Endothelial cell of umbilical vein (primary cell): ENCODE data around the gene RNFT2. TPM values are rescaled to one million over a fixed set of nuclear protein-coding genes. Genes with fewer than 3 reads are reported as not detected.

Experiments used
- BruUV-seq: library from RNA; stranded (reverse); fragments of 400-500 nt; replicated peaks from 2 replicates; lab custom pipeline; 2021; lab: Mats Ljungman, UMichigan
- CTCF ChIA-PET: fragments of 300-600, 350-600 bp; sonication (Branson Sonifier 250); formaldehyde crosslinking; loops from one replicate; lab custom pipeline; 2021; ENCODE audit warnings: antibody characterized with exemption, inconsistent platforms; lab: Charles Lee
- POLR2A ChIA-PET: fragments of 300-600, 350-600 bp; sonication (Branson Sonifier 250); formaldehyde crosslinking; loops from one replicate; lab custom pipeline; 2021; ENCODE audit warnings: antibody characterized with exemption, inconsistent platforms; lab: Charles Lee
- DNase-seq: peaks from one replicate; pipeline ENCODE4 v3.0.0-alpha.2; 2011; ENCODE audit warnings: low read depth, low spot score
- FAIRE-seq: peaks from 2 replicates; lab custom pipeline; 2011; peaks lifted over from hg19 to GRCh38; lab: Jason Lieb, UNC
- H2AFZ ChIP-seq: 2 replicates; pipeline ENCODE4 v1.6.0; 2012; ENCODE audit warnings: low read depth, low read length, control low read depth, inconsistent platforms
- H3K27ac ChIP-seq: 2 replicates; pipeline ENCODE4 v1.5.1; 2011; ENCODE audit warnings: low read depth, mild to moderate bottlenecking, control low read depth, low read length, moderate library complexity; ENCODE audit not compliant: insufficient read depth
- H3K27me3 ChIP-seq, 2 experiments: 2 replicates each; pipeline versions ENCODE4 v1.6.0 to v1.6.1; 2011; ENCODE audit warnings: low read length in 2 of 2, mixed read lengths in 1 of 2; ENCODE audit not compliant: control insufficient read depth in 2 of 2, insufficient read depth in 2 of 2
- H3K36me3 ChIP-seq, 2 experiments: 2 replicates in 1 of 2; 3 replicates in 1 of 2; pipeline ENCODE4 v1.5.1; 2011; ENCODE audit warnings: low read length in 2 of 2, mild to moderate bottlenecking in 1 of 2, moderate library complexity in 1 of 2; ENCODE audit not compliant: control insufficient read depth in 2 of 2, insufficient read depth in 2 of 2; ENCODE audit errors: extremely low read depth in 1 of 2
- H3K4me1 ChIP-seq: 3 replicates; pipeline ENCODE4 v1.5.1; 2011; ENCODE audit warnings: mild to moderate bottlenecking, low read length; ENCODE audit not compliant: control insufficient read depth, insufficient read depth; ENCODE audit errors: extremely low read depth
- H3K4me2 ChIP-seq: 2 replicates; pipeline ENCODE4 v1.6.1; 2011; ENCODE audit warnings: low read length, control low read depth, mixed read lengths; ENCODE audit not compliant: insufficient read depth
- H3K4me3 ChIP-seq, 3 experiments: fragments of 200-600 bp in 1 of 3; sonication (generic), shearing (Covaris generic) in 1 of 3; replicated peaks in 1 of 3; 2 replicates each; pipeline ENCODE4 v1.5.1; 2011 to 2016; ENCODE audit warnings: control low read depth in 3 of 3, low read length in 3 of 3, mild to moderate bottlenecking in 2 of 3, inconsistent platforms in 1 of 3, low read depth in 1 of 3, moderate library complexity in 1 of 3; ENCODE audit not compliant: insufficient read depth in 1 of 3
- H3K79me2 ChIP-seq: 2 replicates; pipeline ENCODE4 v1.6.0; 2012; ENCODE audit warnings: low read length, inconsistent platforms; ENCODE audit not compliant: control insufficient read depth, insufficient read depth
- H3K9ac ChIP-seq: replicated peaks from 2 replicates; pipeline ENCODE3; 2011; ENCODE audit warnings: low read length, control low read depth; ENCODE audit not compliant: insufficient read depth; ENCODE audit errors: extremely low read depth
- H3K9me1 ChIP-seq: replicated peaks from 3 replicates; pipeline ENCODE4 v1.6.0; 2011; ENCODE audit warnings: mild to moderate bottlenecking, low read length; ENCODE audit not compliant: control insufficient read depth, insufficient read depth; ENCODE audit errors: extremely low read depth
- H3K9me3 ChIP-seq: replicated peaks from 2 replicates; pipeline ENCODE4 v1.5.1; 2012; ENCODE audit warnings: low read length, inconsistent platforms; ENCODE audit not compliant: control insufficient read depth, insufficient read depth
- H4K20me1 ChIP-seq: replicated peaks from 2 replicates; pipeline ENCODE3; 2011; ENCODE audit warnings: mild to moderate bottlenecking, low read length; ENCODE audit not compliant: control insufficient read depth, insufficient read depth; ENCODE audit errors: extremely low read depth
- CTCF ChIP-seq, 2 donors: IDR thresholded peaks; 1 replicate in 1 of 2; 2 replicates in 1 of 2; pipeline ENCODE4 v1.5.1; 2011; ENCODE audit warnings: low read length in 2 of 2, mild to moderate bottlenecking in 2 of 2, moderate library complexity in 2 of 2, control low read depth in 1 of 2, inconsistent platforms in 1 of 2, low read depth in 1 of 2; ENCODE audit not compliant: insufficient read depth in 1 of 2; ENCODE audit errors: extremely low read depth in 1 of 2
- EZH2 ChIP-seq: IDR thresholded peaks from 2 replicates; pipeline ENCODE4 v1.6.1; 2012; ENCODE audit warnings: borderline replicate concordance, low read depth, mild to moderate bottlenecking, moderate library complexity, low read length, inconsistent platforms; ENCODE audit not compliant: severe bottlenecking
- FOS ChIP-seq: IDR thresholded peaks from 2 replicates; pipeline ENCODE4 v1.6.1; 2011; ENCODE audit warnings: mild to moderate bottlenecking, low read length, moderate library complexity, borderline replicate concordance; ENCODE audit not compliant: insufficient read depth
- GATA2 ChIP-seq: IDR thresholded peaks from 2 replicates; pipeline ENCODE4 v1.7.0; 2011; ENCODE audit warnings: low read depth, mild to moderate bottlenecking, moderate library complexity, mixed read lengths, low read length; ENCODE audit not compliant: insufficient read length, insufficient read depth
- JUN ChIP-seq: IDR thresholded peaks from 2 replicates; pipeline ENCODE4 v1.6.1; 2011; ENCODE audit warnings: borderline replicate concordance, low read depth; ENCODE audit not compliant: insufficient read length, insufficient read depth
- MYC ChIP-seq: IDR thresholded peaks from one replicate; pipeline ENCODE4 v1.6.1; 2011; ENCODE audit warnings: mild to moderate bottlenecking, low read depth, low read length
- POLR2A ChIP-seq: IDR thresholded peaks from 2 replicates; pipeline ENCODE4 v1.6.1; 2012; ENCODE audit warnings: low read depth, mild to moderate bottlenecking, control low read depth, low read length
- POLR2AphosphoS5 ChIP-seq: IDR thresholded peaks from 2 replicates; pipeline ENCODE4 v1.6.1; 2012; ENCODE audit warnings: low read depth, mild to moderate bottlenecking, control low read depth, low read length, moderate library complexity; ENCODE audit not compliant: insufficient read depth
- dilution Hi-C: fragments of 300-500 bp; cut with MboI; formaldehyde crosslinking; loops from one replicate; pipeline ENCODE4 v1.15.0; 2019; ENCODE audit warnings: low sequenced_read_pairs; ENCODE audit not compliant: extremely low pct_ligation_motif_present
- intact Hi-C: fragments of 100-400 bp; cut with micrococcal nuclease; formaldehyde crosslinking; loops from one replicate; pipeline ENCODE4 v1.10.0; 2022
- polyA plus RNA-seq, 4 experiments: library from polyadenylated mRNA; depleted of rRNA in 3 of 4; stranded (reverse) in 3 of 4; unstranded in 1 of 4; fragments of >200 nt; gene quantifications; 2 replicates each; pipeline versions ENCODE4 v1.2.1 to v1.2.3, GENCODE V29; 2011 to 2012; ENCODE audit warnings: missing spikeins in 1 of 4
- total RNA-seq: library from RNA; stranded (reverse); gene quantifications from 2 replicates; pipeline ENCODE4 v1.2.3, GENCODE V29; 2021
- TF ChIP-seq, protein P1 (sequence below): IDR thresholded peaks from 2 replicates; pipeline ENCODE4 v1.6.1; 2011; ENCODE audit not compliant: insufficient read depth, insufficient read length

Gene RNFT2
- total and polyA plus RNA-seq, 2 donors (not counting 3 experiments of a cell fraction or from before 2014, with no cell fraction given), result 1.4 to 6.6 TPM

DNA sequence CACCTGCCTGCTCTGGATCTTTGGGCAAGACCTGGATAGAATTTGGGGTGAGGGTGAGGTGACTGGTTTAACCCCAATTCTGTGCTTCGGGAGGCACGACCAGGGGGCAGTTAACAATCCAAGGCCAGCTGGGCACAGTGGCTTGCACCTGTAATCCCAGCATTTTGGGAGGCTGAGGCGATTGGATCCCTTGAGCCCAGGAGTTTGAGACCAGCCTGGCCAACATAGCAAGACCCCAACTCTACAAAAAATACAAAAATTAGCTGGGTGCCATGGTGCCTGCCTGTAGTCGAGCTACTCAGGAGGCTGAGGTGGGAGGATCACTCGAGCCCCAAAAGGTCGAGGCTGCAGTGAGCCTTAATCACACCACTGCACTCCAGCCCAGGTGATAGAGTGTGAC, 105.0 kb downstream of the RNFT2 start:
- Histone ChIP-seq H3K27me3 (no peaks in the 10 kb centered on the region), H3K4me3 (no peak overlapping the region), H3K79me2 (no peaks in the 10 kb centered on the region), H4K20me1 (no peaks in the 10 kb centered on the region), H3K9ac (no peak overlapping the region), H3K4me1 (no peaks in the 10 kb centered on the region), H3K36me3 (no peaks in the 10 kb centered on the region), H3K4me2 (no peak overlapping the region), H2AFZ (no peak overlapping the region), H3K9me3 (no peaks in the 10 kb centered on the region), H3K27ac (no peak overlapping the region), H3K9me1 (no peaks in the 10 kb centered on the region)
- no TSS peak for BruUV-seq
- dilution Hi-C loops (no loop called here), intact Hi-C loops (no loop called here)
- CTCF ChIA-PET, result interaction anchor here (0.7 kb wide), 1 partner anchor 95 kb away, joined by 3 read pairs; no protein-coding TSS in a partner anchor
- DNase-seq (no peak), FAIRE-seq (no peak)
- TF ChIP-seq FOS (no peak), EZH2 (no peak), CTCF (IDR thresholded peaks at IDR 0.05; ENCODE audit: extremely low read depth in 1 of 2, insufficient read depth in 1 of 2, low read depth in 1 of 2, low read length in 2 of 2) (no peak), JUN (no peak), POLR2AphosphoS5 (no peak), POLR2A (no peak), MYC (no peak), GATA2 (no peak)
- TF ChIP-seq, protein P1, sequence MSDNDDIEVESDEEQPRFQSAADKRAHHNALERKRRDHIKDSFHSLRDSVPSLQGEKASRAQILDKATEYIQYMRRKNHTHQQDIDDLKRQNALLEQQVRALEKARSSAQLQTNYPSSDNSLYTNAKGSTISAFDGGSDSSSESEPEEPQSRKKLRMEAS, result no peak
- POLR2A ChIA-PET, result no interaction called here
